ENCODE data around the gene UQCC2. TPM values are rescaled to one million over a fixed set of nuclear protein-coding genes. Genes with fewer than 3 reads are reported as not detected.

UQCC2 gene
- total and polyA plus RNA-seq, 2 of the 8 experiments (the other 6 are each of a cell fraction or from before 2014, with no cell fraction given) = 52.1 to 104 TPM

- TF ChIP-seq USF2 (IDR thresholded peaks at IDR 0.05; ENCODE audit: low read length) (no peak), ZNF274 (IDR thresholded peaks at IDR 0.05; ENCODE audit: borderline replicate concordance, extremely low read depth, low read length) (no peak), POLR2A (IDR thresholded peaks at IDR 0.05; ENCODE audit: control extremely low read depth in 1 of 2, low read depth in 2 of 2, low read length in 2 of 2) (no peak), PHF8 (conservative IDR thresholded peaks at IDR 0.05; ENCODE audit: low read depth, low read length) (no peak)
These were observed 50.2 kb downstream of the UQCC2 start (continued) for GRCh38 chr6:33661106-33661838.
